ENCODE data around the gene CD86. TPM values are rescaled to one million over a fixed set of nuclear protein-coding genes. Genes with fewer than 3 reads are reported as not detected.

Gene CD86
- total RNA-seq, 1 experiment from 2014 or later: not detected

- no peak overlapping the region for H3K4me3 ChIP-seq (ENCODE audit: low read depth in 2 of 2, low read length in 2 of 2)
- peaks cover 3% of the 10 kb centered on the region for H3K27me3 ChIP-seq (ENCODE audit: control insufficient read depth, insufficient read depth, low read length)
- no peaks in the 10 kb centered on the region for H3K36me3 ChIP-seq (ENCODE audit: control insufficient read depth, insufficient read depth, low read length)
- no TSS peak for BruUV-seq (replicated peaks)
- no peak for ATAC-seq
- intact Hi-C loops (cut with micrococcal nuclease; ENCODE audit: unreplicated experiment) (no loop called here), in situ Hi-C loops (cut with HindIII; ENCODE audit: low pct_unique_long_range_greater_than_20kb, low sequenced_read_pairs) (no loop called here)
- H3K4me1 ChIP-seq (ENCODE audit: control insufficient read depth, insufficient read depth, low read length): no peaks in the 10 kb centered on the region
- TF ChIP-seq TCF7L2 (IDR thresholded peaks at IDR 0.05; ENCODE audit: low read depth, low read length): no peak
- TF ChIP-seq, protein P1, sequence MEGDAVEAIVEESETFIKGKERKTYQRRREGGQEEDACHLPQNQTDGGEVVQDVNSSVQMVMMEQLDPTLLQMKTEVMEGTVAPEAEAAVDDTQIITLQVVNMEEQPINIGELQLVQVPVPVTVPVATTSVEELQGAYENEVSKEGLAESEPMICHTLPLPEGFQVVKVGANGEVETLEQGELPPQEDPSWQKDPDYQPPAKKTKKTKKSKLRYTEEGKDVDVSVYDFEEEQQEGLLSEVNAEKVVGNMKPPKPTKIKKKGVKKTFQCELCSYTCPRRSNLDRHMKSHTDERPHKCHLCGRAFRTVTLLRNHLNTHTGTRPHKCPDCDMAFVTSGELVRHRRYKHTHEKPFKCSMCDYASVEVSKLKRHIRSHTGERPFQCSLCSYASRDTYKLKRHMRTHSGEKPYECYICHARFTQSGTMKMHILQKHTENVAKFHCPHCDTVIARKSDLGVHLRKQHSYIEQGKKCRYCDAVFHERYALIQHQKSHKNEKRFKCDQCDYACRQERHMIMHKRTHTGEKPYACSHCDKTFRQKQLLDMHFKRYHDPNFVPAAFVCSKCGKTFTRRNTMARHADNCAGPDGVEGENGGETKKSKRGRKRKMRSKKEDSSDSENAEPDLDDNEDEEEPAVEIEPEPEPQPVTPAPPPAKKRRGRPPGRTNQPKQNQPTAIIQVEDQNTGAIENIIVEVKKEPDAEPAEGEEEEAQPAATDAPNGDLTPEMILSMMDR (IDR thresholded peaks at IDR 0.05): no peak
- TF ChIP-seq, protein P2, sequence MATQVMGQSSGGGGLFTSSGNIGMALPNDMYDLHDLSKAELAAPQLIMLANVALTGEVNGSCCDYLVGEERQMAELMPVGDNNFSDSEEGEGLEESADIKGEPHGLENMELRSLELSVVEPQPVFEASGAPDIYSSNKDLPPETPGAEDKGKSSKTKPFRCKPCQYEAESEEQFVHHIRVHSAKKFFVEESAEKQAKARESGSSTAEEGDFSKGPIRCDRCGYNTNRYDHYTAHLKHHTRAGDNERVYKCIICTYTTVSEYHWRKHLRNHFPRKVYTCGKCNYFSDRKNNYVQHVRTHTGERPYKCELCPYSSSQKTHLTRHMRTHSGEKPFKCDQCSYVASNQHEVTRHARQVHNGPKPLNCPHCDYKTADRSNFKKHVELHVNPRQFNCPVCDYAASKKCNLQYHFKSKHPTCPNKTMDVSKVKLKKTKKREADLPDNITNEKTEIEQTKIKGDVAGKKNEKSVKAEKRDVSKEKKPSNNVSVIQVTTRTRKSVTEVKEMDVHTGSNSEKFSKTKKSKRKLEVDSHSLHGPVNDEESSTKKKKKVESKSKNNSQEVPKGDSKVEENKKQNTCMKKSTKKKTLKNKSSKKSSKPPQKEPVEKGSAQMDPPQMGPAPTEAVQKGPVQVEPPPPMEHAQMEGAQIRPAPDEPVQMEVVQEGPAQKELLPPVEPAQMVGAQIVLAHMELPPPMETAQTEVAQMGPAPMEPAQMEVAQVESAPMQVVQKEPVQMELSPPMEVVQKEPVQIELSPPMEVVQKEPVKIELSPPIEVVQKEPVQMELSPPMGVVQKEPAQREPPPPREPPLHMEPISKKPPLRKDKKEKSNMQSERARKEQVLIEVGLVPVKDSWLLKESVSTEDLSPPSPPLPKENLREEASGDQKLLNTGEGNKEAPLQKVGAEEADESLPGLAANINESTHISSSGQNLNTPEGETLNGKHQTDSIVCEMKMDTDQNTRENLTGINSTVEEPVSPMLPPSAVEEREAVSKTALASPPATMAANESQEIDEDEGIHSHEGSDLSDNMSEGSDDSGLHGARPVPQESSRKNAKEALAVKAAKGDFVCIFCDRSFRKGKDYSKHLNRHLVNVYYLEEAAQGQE (IDR thresholded peaks at IDR 0.05; ENCODE audit: insufficient read depth in 1 of 2, low read depth in 2 of 2, low read length in 1 of 2): no peak
- no peak for TF ChIP-seq SIN3A (IDR thresholded peaks at IDR 0.05; ENCODE audit: borderline replicate concordance, insufficient read depth, low read depth, low read length)
- no peak for TF ChIP-seq POLR2AphosphoS5 (IDR thresholded peaks at IDR 0.05; ENCODE audit: low read depth, low read length)
- POLR2A ChIA-PET: no interaction called here
- CTCF ChIA-PET: interaction anchor here (0.5 kb wide), 1 partner anchor 412 kb away, joined by 4 read pairs; no protein-coding TSS in a partner anchor
- no peak for DNase-seq (ENCODE audit: low read depth, low spot score)
- no peak overlapping the region for H3K27ac ChIP-seq (ENCODE audit: low read length)
- H3K9me3 ChIP-seq (ENCODE audit: control insufficient read depth, insufficient read depth, low read depth, low read length): no peaks in the 10 kb centered on the region
Observed at GRCh38 chr3:122030381-122031122, 24.6 kb upstream of the CD86 start.

DNA sequence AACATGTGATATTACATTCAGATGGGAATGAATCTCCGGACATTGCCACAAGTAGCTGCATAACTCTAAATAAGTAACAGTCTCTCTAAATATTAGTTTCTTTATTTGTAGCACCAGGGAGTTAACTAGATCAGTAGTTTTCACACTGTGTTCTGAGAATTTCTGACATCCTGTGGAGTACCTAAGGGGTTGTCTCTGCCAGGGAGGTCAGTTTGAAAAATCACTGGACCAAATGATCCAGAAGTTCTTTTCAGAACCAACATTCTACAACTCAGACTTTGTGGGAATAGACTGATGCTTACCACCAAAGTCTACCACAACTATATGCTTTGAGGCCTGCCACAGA, 24.1 kb upstream of the CD86 start:
- Histone ChIP-seq H3K9me3 (ENCODE audit: control insufficient read depth, insufficient read depth, low read depth, low read length) (no peaks in the 10 kb centered on the region), H3K27me3 (ENCODE audit: control insufficient read depth, insufficient read depth, low read length) (peaks cover 3% of the 10 kb centered on the region), H3K27ac (ENCODE audit: low read length) (no peak overlapping the region), H3K36me3 (ENCODE audit: control insufficient read depth, insufficient read depth, low read length) (no peaks in the 10 kb centered on the region), H3K4me1 (ENCODE audit: control insufficient read depth, insufficient read depth, low read length) (no peaks in the 10 kb centered on the region), H3K4me3 (ENCODE audit: low read depth in 2 of 2, low read length in 2 of 2) (no peak overlapping the region)
- no peak for DNase-seq (ENCODE audit: low read depth, low spot score)
- TF ChIP-seq, protein P1 (IDR thresholded peaks at IDR 0.05): no peak
- TF ChIP-seq TCF7L2 (IDR thresholded peaks at IDR 0.05; ENCODE audit: low read depth, low read length) (no peak), SIN3A (IDR thresholded peaks at IDR 0.05; ENCODE audit: borderline replicate concordance, insufficient read depth, low read depth, low read length) (no peak), POLR2AphosphoS5 (IDR thresholded peaks at IDR 0.05; ENCODE audit: low read depth, low read length) (no peak)
- TF ChIP-seq, protein P2 (IDR thresholded peaks at IDR 0.05; ENCODE audit: insufficient read depth in 1 of 2, low read depth in 2 of 2, low read length in 1 of 2): no peak
- ATAC-seq: no peak
- ChIA-PET POLR2A (no interaction called here), CTCF (interaction anchor here (0.5 kb wide), 1 partner anchor 413 kb away, joined by 4 read pairs; no protein-coding TSS in a partner anchor)
- in situ Hi-C loops (cut with HindIII; ENCODE audit: low pct_unique_long_range_greater_than_20kb, low sequenced_read_pairs) (no loop called here), intact Hi-C loops (cut with micrococcal nuclease; ENCODE audit: unreplicated experiment) (no loop called here)
- BruUV-seq (replicated peaks): no TSS peak
